Epithelial cell of esophagus (primary cell): ENCODE results near the gene CALU.

Experiments
- DNase-seq: peaks from one replicate; pipeline ENCODE4 v3.0.0; 2010; ENCODE audit warnings: low read depth
- H3K4me3 ChIP-seq: 2 replicates; pipeline ENCODE4 v1.5.1; 2011; ENCODE audit warnings: mild to moderate bottlenecking, low read length, control low read depth
- CTCF ChIP-seq: IDR thresholded peaks from 2 replicates; pipeline ENCODE4 v1.5.1; 2011; ENCODE audit warnings: low read depth, mild to moderate bottlenecking, low read length, control low read depth, inconsistent platforms; ENCODE audit not compliant: insufficient read depth; ENCODE audit errors: missing control alignments

CALU gene

GRCh38 chr7:128792471-128793180 is 53.5 kb downstream of the CALU start:
- no peak for DNase-seq
- no peak for TF ChIP-seq CTCF
- no peak overlapping the region for H3K4me3 ChIP-seq

DNA sequence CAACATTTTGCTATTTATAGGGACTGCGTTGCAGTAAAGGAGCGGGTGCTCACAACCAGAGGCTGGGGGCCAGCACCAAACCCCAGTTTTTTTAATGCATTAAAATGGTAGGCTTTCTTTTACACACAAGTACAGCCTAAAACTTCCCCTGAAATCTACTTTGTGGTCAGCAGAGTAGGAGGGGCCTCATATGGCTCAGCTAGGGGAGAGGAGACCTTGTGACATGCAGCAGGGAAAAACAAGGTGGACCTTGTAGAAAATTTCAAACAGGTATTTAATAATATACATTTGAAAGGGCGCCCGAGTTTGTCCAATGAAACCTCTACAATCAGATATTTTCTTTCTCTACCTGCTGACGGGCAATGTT is 54.0 kb downstream of the CALU start:
- H3K4me3 ChIP-seq, result no peak overlapping the region
- no peak for TF ChIP-seq CTCF

DNA sequence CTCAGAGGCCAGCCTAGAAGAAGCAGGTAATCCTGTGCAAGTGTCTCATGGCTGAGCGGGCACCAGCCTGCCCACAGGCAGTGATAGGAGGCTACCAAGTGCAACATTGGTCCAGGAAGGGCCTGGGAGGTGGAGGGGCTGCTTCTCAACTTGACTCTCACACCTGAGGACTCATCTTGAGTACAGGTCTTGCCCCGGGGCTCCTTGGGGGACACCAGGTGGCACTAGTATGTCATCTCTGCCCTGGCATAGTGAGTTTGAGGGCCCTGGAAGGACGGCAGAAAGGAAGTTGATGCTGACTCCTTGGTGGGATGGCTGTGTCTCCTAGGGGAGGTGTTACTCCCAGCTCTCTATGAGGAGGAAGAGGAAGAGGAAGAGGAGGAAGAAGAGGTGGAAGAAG is 54.9 kb downstream of the CALU start:
- H3K4me3 ChIP-seq, result no peak overlapping the region
- TF ChIP-seq CTCF, result peak; percentile 15
- DNase-seq, result peak; percentile 15

More for the DNA sequence above, 54.0 kb downstream of the CALU start:
- DNase-seq, result no peak

GRCh38 chr7:128794436-128794835 is 55.3 kb downstream of the CALU start:
- H3K4me3 ChIP-seq, result no peak overlapping the region
- no peak for DNase-seq
- no peak for TF ChIP-seq CTCF

- no peak for DNase-seq
- no peak for TF ChIP-seq CTCF
- H3K4me3 ChIP-seq, result no peak overlapping the region
Measured at GRCh38 chr7:128795129-128795528, 56.0 kb downstream of the CALU start.

DNA sequence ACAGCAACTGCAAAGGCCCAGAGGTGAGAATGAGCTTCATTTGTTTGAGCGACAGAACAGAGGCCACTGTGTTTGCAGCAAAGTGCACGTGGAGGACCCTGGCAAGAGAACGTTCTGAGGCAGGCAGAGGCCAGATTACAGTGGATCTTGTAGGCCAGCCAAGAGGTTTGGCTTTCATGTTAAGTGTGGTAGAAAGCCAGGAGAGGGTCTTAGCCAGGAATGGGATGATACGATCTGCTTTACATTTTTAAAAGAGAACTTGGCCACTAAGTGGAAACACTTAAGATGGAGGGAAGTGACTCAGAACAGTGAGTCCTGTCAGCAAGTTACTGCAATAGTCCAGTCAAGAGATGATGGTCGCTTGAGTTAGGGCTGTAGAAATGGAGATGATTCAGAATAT is 57.2 kb downstream of the CALU start:
- no peak for TF ChIP-seq CTCF
- DNase-seq, result peak; percentile 42

GRCh38 chr7:128799451-128799850 is 60.3 kb downstream of the CALU start:
- no peak for TF ChIP-seq CTCF
- no peak for DNase-seq
- H3K4me3 ChIP-seq, result no peak overlapping the region

More for the DNA sequence above, 57.2 kb downstream of the CALU start:
- no peak overlapping the region for H3K4me3 ChIP-seq
